B cell (primary cell): ENCODE data around the gene IRF8. TPM values are rescaled to one million over a fixed set of nuclear protein-coding genes. Genes with fewer than 3 reads are reported as not detected.

Source experiments
- ATAC-seq: fragments of 200-7000 bp; cut with Tn5 transposase; one replicate; pipeline ENCODE4 v1.10.0; 2021; ENCODE audit warnings: low read depth, mild to moderate bottlenecking, moderate number of reproducible peaks, moderate library complexity
- CTCF ChIA-PET: fragments of 350-600 bp; sonication (Branson Sonifier 250); formaldehyde crosslinking; loops from one replicate; lab custom pipeline; 2021; ENCODE audit warnings: antibody characterized with exemption, inconsistent platforms; lab: Charles Lee
- POLR2A ChIA-PET: fragments of 350-600 bp; sonication (Branson Sonifier 250); formaldehyde crosslinking; loops from one replicate; lab custom pipeline; 2021; ENCODE audit warnings: antibody characterized with exemption; lab: Charles Lee
- DNase-seq: peaks from one replicate; pipeline ENCODE4 v3.0.0; 2013
- H2AFZ ChIP-seq: 2 replicates; pipeline ENCODE4 v1.6.1; 2012; ENCODE audit warnings: mild to moderate bottlenecking, low read depth, low read length; ENCODE audit not compliant: insufficient read depth, poor library complexity, severe bottlenecking
- H3K27ac ChIP-seq, 2 donors: 1 replicate in 1 of 2; 2 replicates in 1 of 2; pipeline ENCODE4 v1.5.1; 2012 to 2013; ENCODE audit warnings: low read length in 2 of 2, mild to moderate bottlenecking in 2 of 2, moderate library complexity in 1 of 2
- H3K27me3 ChIP-seq, 4 experiments: fragments of 200-600 bp in 1 of 4; sonication (generic) in 1 of 4; replicated peaks in 1 of 4; 1 replicate in 2 of 4; 2 replicates in 2 of 4; pipeline versions ENCODE4 v1.6.1 to v1.7.0; 2013 to 2016; ENCODE audit warnings: low read length in 3 of 4, mild to moderate bottlenecking in 2 of 4, mixed read lengths in 1 of 4, moderate library complexity in 1 of 4; ENCODE audit not compliant: insufficient read depth in 4 of 4, control insufficient read depth in 3 of 4; ENCODE audit errors: control extremely low read depth in 1 of 4
- H3K36me3 ChIP-seq, 2 experiments: replicated peaks in 1 of 2; 1 replicate in 1 of 2; 2 replicates in 1 of 2; pipeline versions ENCODE4 v1.6.1 to v1.7.1; 2013; ENCODE audit warnings: low read length in 1 of 2; ENCODE audit not compliant: insufficient read depth in 2 of 2, control insufficient read depth in 1 of 2; ENCODE audit errors: control extremely low read depth in 1 of 2, extremely low read depth in 1 of 2
- H3K4me1 ChIP-seq, 2 donors: fragments of 200-600 bp in 1 of 2; sonication (generic) in 1 of 2; 1 replicate in 1 of 2; 2 replicates in 1 of 2; pipeline versions ENCODE4 v1.5.1 to v1.6.1; 2013 to 2017; ENCODE audit warnings: low read length in 2 of 2; ENCODE audit not compliant: control insufficient read depth in 2 of 2, insufficient read depth in 2 of 2
- H3K4me2 ChIP-seq: replicated peaks from 2 replicates; pipeline ENCODE3; 2012; ENCODE audit warnings: mild to moderate bottlenecking, low read depth, low read length; ENCODE audit not compliant: poor library complexity, severe bottlenecking
- H3K4me3 ChIP-seq, 5 experiments: fragments of 200-600 bp in 1 of 5; sonication (generic) in 1 of 5; 1 replicate in 3 of 5; 2 replicates in 2 of 5; pipeline versions ENCODE4 v1.5.1 to v1.7.0; 2011 to 2016; ENCODE audit warnings: low read length in 4 of 5, mild to moderate bottlenecking in 4 of 5, low read depth in 2 of 5, control low read depth in 1 of 5, moderate library complexity in 1 of 5; ENCODE audit not compliant: insufficient read depth in 1 of 5; ENCODE audit errors: control extremely low read depth in 1 of 5, extremely low read depth in 1 of 5
- H3K79me2 ChIP-seq: fragments of 200-600 bp; sonication (generic); one replicate; pipeline ENCODE4 v1.6.0; 2016; ENCODE audit warnings: low read length; ENCODE audit not compliant: control insufficient read depth, insufficient read depth
- H3K9ac ChIP-seq: fragments of 200-600 bp; sonication (generic); 2 replicates; pipeline ENCODE4 v1.6.1; 2017; ENCODE audit warnings: mild to moderate bottlenecking, low read length, moderate library complexity
- H3K9me3 ChIP-seq, 3 donors: one replicate each; pipeline versions ENCODE4 v1.6.1 to v1.7.1; 2013; ENCODE audit warnings: low read length in 2 of 3; ENCODE audit not compliant: control insufficient read depth in 2 of 3, insufficient read depth in 1 of 3; ENCODE audit errors: control extremely low read depth in 1 of 3
- H4K20me1 ChIP-seq: 2 replicates; pipeline ENCODE4 v1.6.0; 2012; ENCODE audit warnings: mild to moderate bottlenecking, low read length; ENCODE audit not compliant: insufficient read depth, control insufficient read depth, poor library complexity, severe bottlenecking
- H3K27ac Mint-ChIP-seq: one replicate; pipeline ENCODE4 v1.8.0; 2021; ENCODE audit warnings: mixed read lengths
- H3K27me3 Mint-ChIP-seq: one replicate; pipeline ENCODE4 v1.8.0; 2021; ENCODE audit warnings: mixed read lengths
- H3K4me1 Mint-ChIP-seq: one replicate; pipeline ENCODE4 v1.8.0; 2021; ENCODE audit warnings: mixed read lengths
- H3K4me3 Mint-ChIP-seq: one replicate; pipeline ENCODE4 v1.8.0; 2021; ENCODE audit warnings: mixed read lengths
- H3K9me3 Mint-ChIP-seq: one replicate; pipeline ENCODE4 v1.8.0; 2022; ENCODE audit warnings: mixed read lengths; ENCODE audit not compliant: insufficient read depth
- CTCF ChIP-seq: fragments of 200-600 bp; IDR thresholded peaks from one replicate; pipeline ENCODE4 v1.8.0; 2022; ENCODE audit warnings: antibody characterized with exemption, mild to moderate bottlenecking
- EZH2 ChIP-seq: IDR thresholded peaks from 2 replicates; pipeline ENCODE4 v1.6.1; 2012; ENCODE audit warnings: borderline replicate concordance, low read depth, mild to moderate bottlenecking, moderate library complexity, low read length; ENCODE audit not compliant: insufficient read depth, poor library complexity, severe bottlenecking
- WGBS: methylation state at CpG from one replicate; pipeline ENCODE4 v1.1.5; 2013; ENCODE audit warnings: missing lambda C conversion rate; ENCODE audit not compliant: insufficient coverage; 5-methylcytosine and 5-hydroxymethylcytosine counted together
- intact Hi-C: fragments of 100-400 bp; cut with micrococcal nuclease; formaldehyde crosslinking; loops from one replicate; pipeline ENCODE4 v1.10.0; 2022
- polyA plus RNA-seq: library from polyadenylated mRNA; depleted of rRNA; stranded (reverse); fragments of >200 nt; gene quantifications from 2 replicates; pipeline ENCODE4 v1.2.3, GENCODE V29; 2012
- total RNA-seq, 2 donors: library from RNA; stranded (reverse); fragments of 120-200 nt in 1 of 2; gene quantifications; 1 replicate in 1 of 2; 2 replicates in 1 of 2; pipeline versions ENCODE4 v1.2.3 to v1.2.4, GENCODE V29; 2013 to 2022

IRF8 gene
- total and polyA plus RNA-seq, 2 donors (not counting 1 experiment from before 2014, with no cell fraction given), result 309 to 332 TPM

DNA sequence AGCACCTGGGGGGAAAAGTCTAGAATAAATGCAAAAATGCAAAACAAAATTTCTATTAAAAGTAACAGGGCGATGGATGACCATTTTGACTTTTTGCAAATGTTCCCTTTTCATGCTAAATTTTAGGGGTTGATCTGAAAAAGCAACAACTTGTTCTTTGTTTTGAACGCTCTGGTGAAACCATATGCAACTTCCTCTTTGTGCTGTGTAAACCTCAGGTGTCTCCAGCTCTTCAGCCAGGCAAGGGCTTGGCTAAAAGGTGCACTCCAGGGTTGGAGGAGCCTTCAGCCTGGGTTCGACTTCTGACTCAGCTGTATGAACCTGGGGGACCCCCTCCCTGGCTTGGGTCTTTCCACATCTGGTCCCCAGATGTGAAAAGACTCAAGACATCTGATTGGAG, 9.5 kb downstream of the IRF8 start:
- Histone ChIP-seq H3K79me2 (peaks cover 93% of the 10 kb centered on the region), H3K27me3 (no peaks in the 10 kb centered on the region), H3K27ac (peak overlapping the region; percentile 80 to 82), H3K4me3 (peak overlapping the region in 4 of 5 experiments; percentile 1 to 50 (median 13)), H2AFZ (no peak overlapping the region), H3K36me3 (peaks cover 6 to 96% of the 10 kb centered on the region in 2 experiments), H3K9ac (peak overlapping the region; percentile 38), H4K20me1 (peaks cover 25% of the 10 kb centered on the region), H3K9me3 (no peaks in the 10 kb centered on the region), H3K4me1 (peaks cover 97 to 100% of the 10 kb centered on the region in 2 donors), H3K4me2 (peak overlapping the region; percentile 70)
- H3K9me3 Mint-ChIP-seq, result no peaks in the 10 kb centered on the region
- peaks cover 95% of the 10 kb centered on the region for H3K4me1 Mint-ChIP-seq
- 0% methylated on average over 3 of the region's 3 CpGs for WGBS
- H3K27ac Mint-ChIP-seq, result peak overlapping the region; percentile 92
- peak overlapping the region; percentile 75 for H3K4me3 Mint-ChIP-seq
- peak; percentile 62 for ATAC-seq
- ChIA-PET POLR2A (interaction anchor here (0.7 to 2.8 kb wide), 6 partner anchors 9 to 76 kb away, joined by 3 to 15 read pairs (median 3); partner anchors contain the start of gene IRF8), CTCF (interaction anchor here (0.7 to 13.7 kb wide), 20 partner anchors 8 to 249 kb away, joined by 3 to 143 read pairs (median 4); partner anchors contain the start of gene IRF8)
- H3K27me3 Mint-ChIP-seq, result no peaks in the 10 kb centered on the region
- intact Hi-C loops, result loop anchor here (1.0 kb wide), 1 partner anchor 28 kb away; no protein-coding TSS in a partner anchor
- peak; percentile 85 for DNase-seq
- TF ChIP-seq CTCF, result no peak
- TF ChIP-seq EZH2, result no peak

DNA sequence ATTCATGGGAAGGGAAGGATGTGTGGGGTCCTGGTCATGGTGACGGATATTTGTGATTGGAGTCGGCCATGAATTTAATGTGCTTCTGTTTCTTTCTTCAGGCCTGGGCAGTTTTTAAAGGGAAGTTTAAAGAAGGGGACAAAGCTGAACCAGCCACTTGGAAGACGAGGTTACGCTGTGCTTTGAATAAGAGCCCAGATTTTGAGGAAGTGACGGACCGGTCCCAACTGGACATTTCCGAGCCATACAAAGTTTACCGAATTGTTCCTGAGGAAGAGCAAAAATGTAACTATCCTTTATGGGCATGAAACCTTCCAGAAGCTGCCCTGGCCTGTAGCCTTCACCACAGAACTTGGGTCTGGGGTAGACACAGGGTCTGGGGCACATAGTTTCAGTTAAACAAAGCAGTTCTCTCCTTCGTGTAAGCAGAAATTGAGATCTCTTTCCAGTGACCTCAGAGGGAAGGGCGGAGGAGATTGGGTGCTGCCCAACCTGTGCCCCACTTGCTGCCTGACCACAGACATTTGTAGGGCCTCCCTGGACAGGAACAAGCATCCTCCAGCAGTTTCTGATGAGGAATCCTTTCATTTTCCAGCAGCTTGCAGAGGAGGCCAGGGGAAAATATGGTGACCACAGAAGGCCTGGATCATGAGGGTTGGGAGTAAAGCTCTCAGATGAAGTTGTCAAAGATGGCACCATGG, 10.1 kb downstream of the IRF8 start:
- no peak overlapping the region for H2AFZ ChIP-seq
- H3K36me3 ChIP-seq, result peaks cover 6 to 96% of the 10 kb centered on the region in 2 experiments
- H3K4me1 ChIP-seq, result peaks cover 97 to 100% of the 10 kb centered on the region in 2 donors
- H3K9ac ChIP-seq, result peak overlapping the region; percentile 38
- POLR2A ChIA-PET, result interaction anchor here (0.5 to 2.8 kb wide), 9 partner anchors 9 to 88 kb away, joined by 3 to 15 read pairs (median 3); partner anchors contain the start of gene IRF8
- TF ChIP-seq CTCF (no peak), EZH2 (no peak)
- H4K20me1 ChIP-seq, result peaks cover 31% of the 10 kb centered on the region
- peak overlapping the region; percentile 80 to 82 for H3K27ac ChIP-seq
- Mint-ChIP-seq H3K27me3 (no peaks in the 10 kb centered on the region), H3K9me3 (no peaks in the 10 kb centered on the region), H3K27ac (peak overlapping the region; percentile 92), H3K4me1 (peaks cover 95% of the 10 kb centered on the region), H3K4me3 (peak overlapping the region; percentile 75)
- ATAC-seq, result peak; percentile 25
- H3K79me2 ChIP-seq, result peaks cover 93% of the 10 kb centered on the region
- H3K9me3 ChIP-seq, result no peaks in the 10 kb centered on the region
- CTCF ChIA-PET, result interaction anchor here (0.6 to 13.7 kb wide), 18 partner anchors 10 to 250 kb away, joined by 3 to 143 read pairs (median 4); partner anchors contain the start of gene IRF8
- H3K4me3 ChIP-seq, result peak overlapping the region in 3 of 5 experiments; percentile 12 to 50 (median 14)
- WGBS, result 7% methylated on average over 10 of the region's 10 CpGs
- intact Hi-C loops, result loop anchor here (1.0 kb wide), 1 partner anchor 27 kb away; no protein-coding TSS in a partner anchor
- peak overlapping the region; percentile 70 for H3K4me2 ChIP-seq
- H3K27me3 ChIP-seq, result no peaks in the 10 kb centered on the region
- no peak for DNase-seq
